Fibroblast of lung (primary cell): ENCODE results near the gene GJD4. TPM values are rescaled to one million over a fixed set of nuclear protein-coding genes. Genes with fewer than 3 reads are reported as not detected.

Experiments
- DNase-seq, 2 donors: peaks; one replicate each; pipeline versions ENCODE4 v3.0.0 to v3.0.0-alpha.2; 2010; ENCODE audit warnings: low read depth in 2 of 2
- H2AFZ ChIP-seq: 2 replicates; pipeline ENCODE4 v1.5.1; 2012; ENCODE audit warnings: low read length, control low read depth, inconsistent platforms
- H3K27ac ChIP-seq: 2 replicates; pipeline ENCODE4 v1.5.1; 2011; ENCODE audit warnings: low read length, control low read depth; ENCODE audit not compliant: insufficient read depth
- H3K27me3 ChIP-seq: 2 replicates; pipeline ENCODE4 v1.5.1; 2011; ENCODE audit warnings: mild to moderate bottlenecking, low read length; ENCODE audit not compliant: control insufficient read depth, insufficient read depth
- H3K36me3 ChIP-seq: 2 replicates; pipeline ENCODE4 v1.5.1; 2011; ENCODE audit warnings: low read length; ENCODE audit not compliant: control insufficient read depth, insufficient read depth
- H3K4me1 ChIP-seq: 2 replicates; pipeline ENCODE4 v1.5.1; 2011; ENCODE audit warnings: low read length; ENCODE audit not compliant: control insufficient read depth, insufficient read depth; ENCODE audit errors: extremely low read depth
- H3K4me2 ChIP-seq: 2 replicates; pipeline ENCODE4 v1.5.1; 2011; ENCODE audit warnings: low read length, control low read depth; ENCODE audit not compliant: insufficient read depth; ENCODE audit errors: extremely low read depth
- H3K4me3 ChIP-seq, 4 experiments: fragments of 200-600 bp in 1 of 4; sonication (generic) in 1 of 4; replicated peaks in 1 of 4; 2 replicates each; pipeline ENCODE4 v1.5.1; 2011 to 2016; ENCODE audit warnings: low read length in 4 of 4, low read depth in 3 of 4, mild to moderate bottlenecking in 3 of 4, control low read depth in 2 of 4, inconsistent platforms in 1 of 4, mixed read lengths in 1 of 4; ENCODE audit not compliant: insufficient read depth in 1 of 4; ENCODE audit errors: control extremely low read depth in 1 of 4
- H3K79me2 ChIP-seq: 2 replicates; pipeline ENCODE4 v1.5.1; 2012; ENCODE audit warnings: mild to moderate bottlenecking, low read length, inconsistent platforms; ENCODE audit not compliant: control insufficient read depth, insufficient read depth
- H3K9ac ChIP-seq: 2 replicates; pipeline ENCODE4 v1.5.1; 2011; ENCODE audit warnings: mild to moderate bottlenecking, low read length, control low read depth; ENCODE audit not compliant: insufficient read depth
- H3K9me3 ChIP-seq: 2 replicates; pipeline ENCODE4 v1.5.1; 2012; ENCODE audit warnings: low read depth, low read length; ENCODE audit not compliant: control insufficient read depth, insufficient read depth
- H4K20me1 ChIP-seq: 2 replicates; pipeline ENCODE4 v1.5.1; 2011; ENCODE audit warnings: low read length; ENCODE audit not compliant: control insufficient read depth, insufficient read depth; ENCODE audit errors: extremely low read depth
- CTCF ChIP-seq, 2 donors: IDR thresholded peaks in 1 of 2; conservative IDR thresholded peaks in 1 of 2; 1 replicate in 1 of 2; 2 replicates in 1 of 2; pipeline ENCODE4 v1.5.1; 2011 to 2012; ENCODE audit warnings: low read length in 2 of 2, control low read depth in 1 of 2, inconsistent platforms in 1 of 2, low read depth in 1 of 2, mild to moderate bottlenecking in 1 of 2
- EZH2 ChIP-seq: IDR thresholded peaks from 2 replicates; pipeline ENCODE4 v1.5.1; 2012; ENCODE audit warnings: low read length, control low read depth, mild to moderate bottlenecking; ENCODE audit errors: missing control alignments
- polyA plus RNA-seq, 2 donors: library from polyadenylated mRNA; depleted of rRNA in 1 of 2; stranded (reverse) in 1 of 2; unstranded in 1 of 2; fragments of >200 nt; gene quantifications; 2 replicates each; pipeline ENCODE4 v1.2.1, GENCODE V29; 2011 to 2012; ENCODE audit warnings: missing spikeins in 1 of 2
- total RNA-seq: library from RNA; depleted of rRNA; stranded (reverse); fragments of >200 nt; gene quantifications from 2 replicates; pipeline ENCODE4 v1.2.1, GENCODE V29; 2014

The GJD4 gene
- total and polyA plus RNA-seq, 2 donors (not counting 1 experiment from before 2014, with no cell fraction given) = 0.17 TPM; not detected in 1

GRCh38 chr10:35652824-35653223 is 47.7 kb downstream of the GJD4 start:
- Histone ChIP-seq H3K79me2 (no peaks in the 10 kb centered on the region), H3K9ac (no peak overlapping the region), H3K36me3 (no peaks in the 10 kb centered on the region), H3K4me1 (no peaks in the 10 kb centered on the region), H3K4me3 (no peak overlapping the region), H4K20me1 (no peaks in the 10 kb centered on the region), H3K4me2 (no peak overlapping the region), H3K27ac (no peak overlapping the region), H3K27me3 (no peaks in the 10 kb centered on the region), H2AFZ (no peak overlapping the region), H3K9me3 (no peaks in the 10 kb centered on the region)
- TF ChIP-seq EZH2 = no peak
- TF ChIP-seq CTCF (conservative IDR thresholded peaks at IDR 0.05 in 1 of 2, IDR thresholded peaks at IDR 0.05 in 1 of 2; ENCODE audit: low read depth in 1 of 2, low read length in 2 of 2) = no peak
- no peak for DNase-seq

- no peak for DNase-seq
- no peaks in the 10 kb centered on the region for H3K4me1 ChIP-seq
- H3K9me3 ChIP-seq = no peaks in the 10 kb centered on the region
- H3K27ac ChIP-seq = no peak overlapping the region
- H2AFZ ChIP-seq = no peak overlapping the region
- H4K20me1 ChIP-seq = no peaks in the 10 kb centered on the region
- H3K27me3 ChIP-seq = no peaks in the 10 kb centered on the region
- no peak overlapping the region for H3K4me2 ChIP-seq
- H3K79me2 ChIP-seq = no peaks in the 10 kb centered on the region
- no peak overlapping the region for H3K4me3 ChIP-seq
- TF ChIP-seq CTCF (conservative IDR thresholded peaks at IDR 0.05 in 1 of 2, IDR thresholded peaks at IDR 0.05 in 1 of 2; ENCODE audit: low read depth in 1 of 2, low read length in 2 of 2) = no peak
- TF ChIP-seq EZH2 = no peak
- no peak overlapping the region for H3K9ac ChIP-seq
- H3K36me3 ChIP-seq = no peaks in the 10 kb centered on the region
These were observed 52.5 kb downstream of the GJD4 start for GRCh38 chr10:35657621-35658020.

Other genes starting within 250 kb of the GJD4 start
- 0.66 and 0.77 TPM in 2 replicates for gene FZD8, start 37.0 kb downstream of the GJD4 start, total RNA-seq
- 0.12 and 0.23 TPM in 2 replicates for gene FZD8, start 37.0 kb downstream of the GJD4 start, polyA plus RNA-seq